H54 (cell line): ENCODE measurements around the gene PBOV1.

Experiments
- DNase-seq: peaks from one replicate; pipeline ENCODE4 v3.0.0; 2011; ENCODE audit warnings: low spot score, mixed read lengths; ENCODE audit not compliant: insufficient read length
- FAIRE-seq: peaks from 3 replicates; lab custom pipeline; 2011; peaks lifted over from hg19 to GRCh38; lab: Jason Lieb, UNC
- POLR2A ChIP-seq: IDR thresholded peaks from 2 replicates; pipeline ENCODE4 v1.6.1; 2011; ENCODE audit warnings: low read depth, mild to moderate bottlenecking, low read length

PBOV1 gene

DNA sequence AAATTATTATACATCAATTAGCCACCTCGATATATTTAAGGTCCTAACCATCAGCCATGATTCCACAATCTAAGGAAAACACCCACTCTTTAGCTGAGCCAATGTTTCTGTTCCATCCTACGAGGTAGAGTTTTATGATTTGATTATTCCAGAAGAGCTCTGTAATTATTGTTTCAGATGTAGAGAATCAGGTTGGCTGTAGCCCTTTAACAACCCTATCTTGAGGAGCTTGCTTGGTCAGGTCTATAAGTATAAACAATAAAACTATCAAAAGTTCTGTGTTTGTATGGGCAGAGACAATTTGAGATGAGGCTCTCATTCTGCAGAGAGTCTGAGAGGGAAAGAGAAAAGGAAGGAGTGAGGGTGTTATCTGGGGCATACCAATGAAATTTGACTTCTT lies at the start of gene PBOV1:
Gene PBOV1 (minus strand): TSS at position 43 of the 400 bp plus-strand sequence. CDS start 96 bp downstream, outside the sequence.
- FAIRE-seq = no peak
- no peak for TF ChIP-seq POLR2A
- DNase-seq = no peak

DNA sequence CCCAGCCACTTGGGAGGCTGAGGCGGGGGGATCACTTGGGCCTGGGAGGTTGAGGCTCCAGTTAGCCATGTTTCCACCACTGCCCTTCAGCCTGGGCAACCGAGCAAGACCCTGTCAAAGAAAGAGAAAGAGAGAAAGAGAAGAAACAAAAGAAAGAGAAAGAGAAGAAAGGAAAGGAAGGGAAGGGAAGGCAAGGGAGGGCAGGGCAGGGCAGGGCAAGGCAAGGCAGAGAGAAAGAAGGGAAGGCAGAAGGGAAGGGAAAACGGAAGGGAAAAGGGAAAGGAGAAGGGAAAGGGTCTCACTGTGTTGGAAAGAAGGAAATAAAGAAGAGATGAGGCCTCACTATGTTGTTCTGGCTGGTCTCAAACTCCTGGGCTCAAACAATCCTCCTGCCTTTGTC lies 47.8 kb upstream of the PBOV1 start:
- FAIRE-seq = no peak
- TF ChIP-seq POLR2A = no peak

DNA sequence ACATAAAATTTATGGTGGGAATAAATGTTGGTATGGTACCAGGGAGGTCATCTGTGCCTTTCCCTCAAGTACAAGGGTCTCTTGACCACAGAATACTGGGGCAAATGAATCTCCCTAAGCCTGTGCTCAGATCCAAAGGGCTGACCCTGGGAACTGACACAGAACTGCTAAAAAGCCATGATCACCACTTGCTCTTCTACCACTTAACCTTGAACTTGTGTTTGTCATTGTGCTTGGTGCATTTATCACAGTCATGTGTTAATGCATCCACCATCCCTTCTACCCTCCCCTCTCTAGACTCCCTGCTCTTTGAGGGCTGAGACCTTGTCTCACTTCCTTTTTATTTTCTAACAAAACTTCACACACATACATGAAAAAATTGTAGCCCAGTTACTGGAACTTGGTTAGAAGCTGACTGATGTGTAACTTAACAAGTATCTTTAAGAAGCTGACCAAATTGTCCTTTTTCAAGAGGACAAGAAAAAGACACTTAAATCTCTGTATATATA lies 46.1 kb upstream of the PBOV1 start:
- TF ChIP-seq POLR2A = no peak
- DNase-seq = no peak
- FAIRE-seq = no peak

More for the DNA sequence above, 47.8 kb upstream of the PBOV1 start:
- DNase-seq = no peak

DNA sequence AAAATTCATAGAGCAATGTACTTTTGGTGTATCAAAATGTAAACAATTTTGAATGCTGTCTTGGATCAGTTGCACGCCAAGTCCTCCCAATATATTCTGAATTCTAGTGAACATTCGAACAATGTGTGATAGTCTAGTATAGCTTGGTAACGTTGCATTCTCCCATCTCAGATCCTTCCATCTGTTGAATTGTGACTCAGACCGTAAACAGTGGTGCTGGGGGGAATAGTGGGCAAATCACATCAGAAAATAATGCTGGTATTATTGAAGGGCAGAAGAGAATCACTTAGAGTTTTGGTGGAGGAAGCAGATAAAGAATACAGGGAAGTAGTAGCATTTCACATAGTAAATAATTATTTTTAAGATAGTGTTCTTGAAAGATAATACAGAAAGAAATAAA lies 45.7 kb upstream of the PBOV1 start:
- no peak for TF ChIP-seq POLR2A
- no peak for DNase-seq
- FAIRE-seq = no peak

DNA sequence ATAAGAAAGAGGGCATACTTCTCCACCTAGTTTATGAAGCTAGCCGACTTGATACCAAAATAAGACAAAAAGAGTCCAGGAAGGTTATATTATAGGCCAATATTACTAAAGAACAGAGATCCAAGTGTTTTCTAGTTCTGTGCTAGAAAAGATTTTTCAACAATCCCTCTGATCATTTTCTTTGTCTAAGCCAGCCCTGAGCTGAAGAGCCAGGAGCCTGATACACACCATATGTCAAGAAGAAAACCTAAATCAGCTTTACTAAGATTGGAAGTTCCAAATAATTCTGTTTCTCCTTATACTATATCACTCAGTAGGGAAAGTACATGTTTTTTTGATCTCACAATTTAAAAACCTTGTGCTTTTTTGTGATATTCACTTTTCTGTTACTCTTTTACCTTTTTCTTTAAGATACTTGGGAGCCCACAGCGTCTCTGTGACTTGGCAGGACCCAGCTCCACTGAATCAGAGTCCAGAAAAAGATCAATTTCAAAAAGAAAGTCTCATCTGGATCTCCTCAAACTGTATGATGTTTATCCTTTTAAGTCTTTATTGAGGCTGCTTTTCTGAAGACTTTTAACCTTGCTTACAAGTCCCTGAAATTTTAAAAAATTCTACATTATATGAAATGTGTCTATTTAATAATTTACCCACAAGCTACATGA lies 43.0 kb upstream of the PBOV1 start:
- no peak for FAIRE-seq
- no peak for DNase-seq
- no peak for TF ChIP-seq POLR2A

DNA sequence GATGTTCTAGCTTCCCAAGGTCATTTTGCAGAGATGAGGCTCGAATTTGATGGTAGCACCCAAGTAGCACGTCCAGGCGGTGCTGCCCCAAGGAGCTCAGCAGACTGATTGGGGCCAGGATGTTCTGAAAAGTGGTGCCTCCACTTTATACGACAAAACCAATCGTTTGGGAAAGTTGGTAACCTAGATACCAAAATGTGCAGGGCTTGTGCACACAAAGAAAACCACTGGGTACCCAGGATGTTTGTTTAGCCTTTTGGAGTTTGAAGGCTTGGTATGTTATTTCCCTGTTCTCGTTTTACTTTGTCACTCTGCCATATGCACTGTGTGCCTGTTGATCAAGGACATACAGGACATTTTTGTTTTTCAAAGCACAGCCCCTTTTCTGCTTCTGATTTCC lies 40.7 kb upstream of the PBOV1 start:
- TF ChIP-seq POLR2A = no peak
- no peak for DNase-seq

DNA sequence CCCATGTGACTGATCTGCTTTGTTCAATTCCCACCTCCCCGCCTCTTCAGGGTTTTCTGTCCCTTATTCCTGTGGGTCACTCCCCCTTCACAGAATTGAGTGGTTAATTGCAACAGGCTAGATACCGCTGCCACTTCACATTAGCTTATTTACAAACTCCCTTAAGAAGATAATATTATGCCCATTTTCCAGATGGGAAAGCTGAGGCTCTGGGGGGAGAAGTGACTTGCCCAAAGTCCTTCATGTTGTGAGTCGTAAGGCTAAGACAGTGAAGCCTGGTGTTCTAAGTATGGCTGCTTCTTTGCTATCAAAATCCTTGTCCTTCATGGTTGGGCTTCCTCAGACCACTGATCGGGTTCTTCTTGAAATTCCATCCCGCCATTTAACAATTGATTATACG lies 39.9 kb upstream of the PBOV1 start:
- FAIRE-seq (no peak), DNase-seq (no peak)
- TF ChIP-seq POLR2A = no peak

More for the DNA sequence above, 40.7 kb upstream of the PBOV1 start:
- no peak for FAIRE-seq

DNA sequence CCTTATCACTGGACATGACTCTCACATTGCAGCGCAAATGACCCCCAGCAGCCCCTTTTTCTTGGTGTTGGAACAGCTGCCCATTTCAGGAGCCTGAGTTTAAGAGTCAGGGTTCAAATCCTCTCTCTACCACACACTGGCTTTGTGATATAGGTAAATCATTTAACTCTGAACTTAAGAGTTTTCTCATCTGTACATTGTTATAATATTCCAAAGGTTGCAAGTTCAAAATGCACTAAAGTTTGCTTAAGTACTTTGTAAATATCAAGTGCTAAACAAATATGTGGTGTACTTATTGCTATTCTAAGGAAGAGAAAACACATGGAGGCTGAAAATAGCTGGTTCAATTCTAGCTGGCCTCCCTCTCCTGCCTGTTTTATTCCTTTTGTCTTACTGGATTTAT lies 39.3 kb upstream of the PBOV1 start:
- no peak for DNase-seq
- no peak for TF ChIP-seq POLR2A
- FAIRE-seq = no peak

DNA sequence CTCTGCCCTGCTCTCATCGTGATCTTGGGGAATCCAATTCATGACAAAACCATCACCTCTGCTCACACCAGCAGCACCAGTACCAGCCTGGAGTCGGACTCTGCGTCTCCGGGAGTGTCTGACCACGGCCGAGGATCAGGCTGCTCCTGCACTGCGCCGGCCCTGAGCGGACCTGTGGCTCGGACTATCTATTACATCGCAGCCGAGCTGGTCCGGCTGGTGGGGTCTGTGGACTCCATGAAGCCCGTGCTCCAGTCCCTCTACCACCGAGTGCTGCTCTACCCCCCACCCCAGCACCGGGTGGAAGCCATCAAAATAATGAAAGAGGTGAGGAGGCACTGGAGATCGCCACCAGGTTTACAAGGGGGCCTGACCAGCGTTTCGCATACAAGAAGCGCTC lies 37.2 kb upstream of the PBOV1 start:
- DNase-seq (no peak), FAIRE-seq (no peak)
- TF ChIP-seq POLR2A = no peak

DNA sequence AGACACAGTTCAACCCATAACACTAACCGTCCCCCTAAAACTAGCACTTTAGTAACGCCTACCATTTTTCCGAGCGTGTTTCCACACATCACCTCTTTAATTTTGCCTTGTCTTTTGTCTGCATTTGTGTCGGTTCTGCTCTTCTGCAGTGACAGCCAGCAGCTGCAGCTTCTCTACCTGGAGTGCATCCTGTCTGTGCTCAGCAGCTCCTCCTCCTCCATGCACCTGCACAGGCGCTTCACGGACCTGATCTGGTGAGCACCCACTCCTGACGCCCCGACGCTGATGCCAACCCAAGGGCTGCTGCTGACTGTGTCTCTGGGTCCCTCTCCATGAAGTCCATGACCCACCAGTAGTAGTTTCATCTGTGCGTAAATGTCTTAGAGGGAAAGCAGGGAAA lies 35.4 kb upstream of the PBOV1 start:
- DNase-seq = no peak
- no peak for TF ChIP-seq POLR2A
- FAIRE-seq = no peak

DNA sequence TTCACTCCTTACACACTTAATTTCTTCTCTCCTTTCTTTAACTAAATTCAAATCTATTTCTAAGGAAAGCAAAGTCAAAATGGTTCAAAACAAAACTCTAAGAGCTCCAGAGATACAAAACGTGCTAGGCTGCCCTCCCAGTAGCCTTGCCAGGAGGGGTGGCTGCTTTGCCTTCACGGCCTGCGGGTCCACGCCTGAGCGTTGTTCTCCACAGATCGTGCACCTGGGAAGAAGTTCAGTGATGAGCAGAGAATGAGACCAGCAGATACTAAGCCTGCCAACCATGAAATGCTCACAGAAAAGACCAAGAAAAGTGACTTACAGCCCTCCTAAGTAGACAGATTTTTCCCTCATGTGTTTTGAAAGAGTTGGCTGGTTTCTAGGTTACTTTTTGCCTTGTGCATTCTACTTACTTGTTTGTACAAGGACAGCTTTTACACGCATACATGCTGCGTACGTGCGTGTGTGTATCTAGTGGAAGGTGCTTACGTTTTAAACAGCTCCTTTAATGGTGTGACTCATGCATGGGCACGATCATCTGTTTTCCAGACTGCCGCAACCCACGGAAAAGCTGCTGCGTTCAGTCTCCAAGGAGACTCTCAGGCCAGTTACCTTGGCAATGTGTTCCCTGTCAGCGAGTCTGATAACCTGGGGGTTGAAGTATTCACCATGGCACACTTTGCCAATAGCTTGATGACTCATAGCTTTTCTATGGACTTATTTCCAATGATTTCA lies 32.4 kb upstream of the PBOV1 start:
- TF ChIP-seq POLR2A = no peak
- no peak for FAIRE-seq
- DNase-seq = no peak

DNA sequence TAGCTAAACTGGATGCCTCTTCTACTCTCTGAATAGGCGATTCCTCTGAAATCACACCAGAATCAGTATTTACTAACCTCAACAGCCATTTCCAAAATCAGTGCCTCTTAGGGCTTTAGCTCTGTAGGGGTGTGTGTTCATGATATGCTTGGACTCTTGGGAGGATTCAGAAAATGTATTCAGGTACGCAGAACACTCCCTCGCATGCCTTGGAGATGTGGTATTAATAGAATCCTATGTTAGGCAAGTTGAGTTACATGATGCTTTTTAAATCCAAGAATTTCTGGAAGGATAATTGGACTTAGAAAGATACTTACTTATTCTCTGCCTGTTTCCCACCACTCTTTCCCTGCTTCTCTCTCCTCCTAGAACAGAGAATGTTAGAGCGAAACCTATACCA lies 31.8 kb upstream of the PBOV1 start:
- DNase-seq (no peak), FAIRE-seq (no peak)
- TF ChIP-seq POLR2A = no peak

DNA sequence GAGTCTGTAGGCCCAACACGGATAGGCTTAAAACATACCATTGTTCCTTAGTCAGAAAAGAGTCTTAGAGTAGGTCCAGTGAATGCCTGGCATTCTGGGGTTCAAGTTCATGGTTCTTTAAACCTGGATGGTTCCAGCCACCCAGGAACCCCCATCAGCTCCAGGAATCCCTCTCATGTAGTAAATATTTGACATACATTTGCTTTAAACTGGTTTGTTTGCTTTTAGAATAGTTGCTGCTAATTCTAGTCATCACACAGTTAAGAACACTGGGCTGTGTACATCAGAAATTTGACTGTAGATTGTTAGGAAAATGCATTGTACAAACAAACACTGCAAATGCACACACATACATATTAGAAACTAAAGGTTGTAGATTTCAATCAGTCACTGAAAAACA lies 30.6 kb upstream of the PBOV1 start:
- DNase-seq (no peak), FAIRE-seq (no peak)
- no peak for TF ChIP-seq POLR2A

DNA sequence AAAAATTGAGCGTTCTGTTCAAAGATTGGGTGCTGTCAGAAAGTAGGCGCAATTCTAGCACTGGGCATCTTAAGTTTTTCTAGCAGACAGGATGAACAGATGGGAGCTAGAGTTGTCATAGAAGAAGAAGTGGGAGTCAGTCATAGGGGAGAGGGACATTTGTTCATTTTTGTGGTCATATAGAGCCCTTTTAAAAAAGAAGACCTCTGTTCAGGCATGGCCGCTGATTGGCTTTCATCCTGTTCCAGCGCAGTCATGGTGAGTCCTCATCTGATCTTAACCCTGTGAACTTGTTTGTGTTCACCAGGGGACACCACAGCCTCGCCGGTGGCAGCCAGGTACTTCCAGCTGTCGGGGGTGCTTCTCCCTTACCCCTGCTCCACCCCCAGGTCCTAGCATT lies 29.7 kb upstream of the PBOV1 start:
- DNase-seq = no peak
- TF ChIP-seq POLR2A = no peak
- FAIRE-seq = no peak

DNA sequence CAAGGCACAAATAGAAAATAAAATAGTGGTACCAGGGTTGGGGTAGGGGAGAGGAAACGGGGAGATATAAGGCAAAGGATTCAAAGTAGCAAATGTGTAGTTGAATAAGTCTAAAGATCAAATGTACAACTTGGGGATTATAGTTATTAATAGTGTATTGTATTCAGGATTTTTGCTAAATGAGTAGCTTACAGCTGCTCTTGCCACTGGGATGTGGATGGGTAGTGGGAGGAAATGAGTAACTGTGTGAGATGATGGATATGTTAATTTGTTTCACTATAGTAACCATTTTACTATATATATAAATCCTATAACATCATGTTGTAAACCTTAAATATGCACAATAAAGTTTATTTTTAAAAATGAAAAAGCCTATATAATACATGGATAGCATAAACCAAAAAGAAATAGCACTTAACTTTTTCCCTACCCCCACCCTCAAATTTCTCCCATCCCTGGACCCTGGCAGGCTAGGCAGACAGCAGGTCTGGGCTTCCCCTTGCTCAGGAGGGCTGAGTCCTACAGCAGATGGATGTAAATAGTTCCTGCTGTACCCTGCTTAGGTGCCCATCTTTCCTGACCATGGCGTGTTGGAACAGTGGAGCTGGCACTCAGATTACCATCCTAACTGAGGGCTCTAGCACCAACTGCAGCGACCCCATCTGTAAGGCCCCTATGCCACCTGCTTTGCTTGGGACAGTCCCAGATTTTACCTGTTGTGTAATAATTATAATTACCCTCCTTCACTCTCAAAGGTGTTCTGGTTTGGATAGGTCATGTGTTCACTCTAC lies 28.6 kb upstream of the PBOV1 start:
- no peak for TF ChIP-seq POLR2A
- FAIRE-seq (no peak), DNase-seq (no peak)
